GM12878 (cell line): ENCODE measurements around the gene GAL3ST2. TPM values are rescaled to one million over a fixed set of nuclear protein-coding genes. Genes with fewer than 3 reads are reported as not detected.
A peak's percentile ranks its signal among the peaks of the same experiment; 100 is the strongest.

ENCODE experiments used
- BACH1 ChIP-seq: fragments of 450-650 bp; IDR thresholded peaks from 2 replicates; pipeline ENCODE4 v1.6.1; 2017; ENCODE audit warnings: mild to moderate bottlenecking, borderline replicate concordance
- CEBPB ChIP-seq, 2 experiments: fragments of 150-350 bp in 1 of 2; IDR thresholded peaks; 2 replicates each; pipeline ENCODE4 v1.6.1; 2012 to 2014; ENCODE audit warnings: low read depth in 2 of 2, low read length in 2 of 2, borderline replicate concordance in 1 of 2, inconsistent platforms in 1 of 2
- CHD4 ChIP-seq: fragments of 200-600 bp; sonication (generic); IDR thresholded peaks from 2 replicates; pipeline ENCODE4 v1.6.1; 2016; ENCODE audit warnings: mild to moderate bottlenecking
- EZH2 ChIP-seq: IDR thresholded peaks from 2 replicates; pipeline ENCODE4 v1.6.1; 2012; ENCODE audit warnings: low read depth, mild to moderate bottlenecking, control low read depth, inconsistent platforms, low read length, borderline replicate concordance; ENCODE audit not compliant: control insufficient read depth
- HDAC6 ChIP-seq: fragments of 200-600 bp; sonication (generic); IDR thresholded peaks from one replicate; pipeline ENCODE4 v1.8.0; 2017; ENCODE audit warnings: antibody characterized with exemption; ENCODE audit not compliant: unreplicated experiment
- NBN ChIP-seq: fragments of 450-650 bp; IDR thresholded peaks from 2 replicates; pipeline ENCODE4 v1.6.1; 2016
- NR2C1 ChIP-seq: fragments of 450-650 bp; IDR thresholded peaks from 2 replicates; pipeline ENCODE4 v1.6.1; 2017; ENCODE audit warnings: antibody characterized with exemption, mild to moderate bottlenecking, moderate library complexity
- SIN3A ChIP-seq: IDR thresholded peaks from 2 replicates; pipeline ENCODE4 v1.6.1; 2012; ENCODE audit warnings: low read depth, low read length, improper control_type of control experiment
- SMAD1 ChIP-seq: fragments of 450-650 bp; IDR thresholded peaks from 2 replicates; pipeline ENCODE4 v1.6.1; 2018; ENCODE audit warnings: mild to moderate bottlenecking, low read depth; ENCODE audit not compliant: partially characterized antibody
- STAT1 ChIP-seq: fragments of 450-650 bp; conservative IDR thresholded peaks from 2 replicates; pipeline ENCODE4 v1.6.1; 2014; ENCODE audit warnings: antibody characterized with exemption, mild to moderate bottlenecking
- TAF1 ChIP-seq: IDR thresholded peaks from 2 replicates; pipeline ENCODE4 v1.6.1; 2011; ENCODE audit warnings: mild to moderate bottlenecking, low read depth, low read length, borderline replicate concordance
- TCF3 ChIP-seq: IDR thresholded peaks from 2 replicates; pipeline ENCODE4 v1.6.1; 2012; ENCODE audit warnings: low read depth, mild to moderate bottlenecking, low read length, borderline replicate concordance; ENCODE audit not compliant: insufficient read depth
- ZNF207 ChIP-seq: fragments of 450-650 bp; IDR thresholded peaks from 2 replicates; pipeline ENCODE4 v1.6.1; 2014; ENCODE audit warnings: antibody characterized with exemption, mild to moderate bottlenecking, borderline replicate concordance
- ZNF217 ChIP-seq: fragments of 450-650 bp; IDR thresholded peaks from 2 replicates; pipeline ENCODE4 v1.6.1; 2017; ENCODE audit warnings: antibody characterized with exemption, mild to moderate bottlenecking
- polyA plus RNA-seq, 11 experiments: library from polyadenylated mRNA; depleted of rRNA in 4 of 11; unstranded in 6 of 11; stranded (reverse) in 5 of 11; fragments of >200 nt; fragmentation: Nextera tagmentation in 4 of 11; fragmentation: Illumina TruSeq in 1 of 11; extraction: Ambion mirVana in 4 of 11; extraction: Trizol in 1 of 11; gene quantifications; 1 replicate in 1 of 11; 2 replicates in 10 of 11; pipeline versions ENCODE4 v1.2.1 to v1.2.3, GENCODE V29; 2011 to 2016; ENCODE audit warnings: inconsistent platforms in 2 of 11, missing spikeins in 2 of 11, low read depth in 1 of 11
- total RNA-seq, 4 experiments: library from RNA; depleted of rRNA in 3 of 4; stranded (reverse); fragments of >200 nt in 3 of 4; fragmentation: Illumina TruSeq in 1 of 4; extraction: Trizol in 1 of 4; gene quantifications; 2 replicates each; pipeline versions ENCODE4 v1.2.1 to v1.2.3, GENCODE V29; 2013 to 2021
- TF ChIP-seq, protein P1 (sequence below): fragments of 450-650 bp; IDR thresholded peaks from 2 replicates; pipeline ENCODE4 v1.6.1; 2017; ENCODE audit warnings: borderline replicate concordance
- TF ChIP-seq, protein P2 (sequence below): fragments of 450-650 bp; IDR thresholded peaks from 2 replicates; pipeline ENCODE4 v1.6.1; 2016; ENCODE audit warnings: mild to moderate bottlenecking, moderate library complexity, borderline replicate concordance
- TF ChIP-seq, protein P3 (sequence below): fragments of 450-650 bp; IDR thresholded peaks from 2 replicates; pipeline ENCODE4 v1.6.1; 2017; ENCODE audit warnings: low read depth, mild to moderate bottlenecking, moderate library complexity
- TF ChIP-seq, protein P4 (sequence below): fragments of 450-650 bp; IDR thresholded peaks from 2 replicates; pipeline ENCODE4 v1.6.1; 2017; ENCODE audit warnings: mild to moderate bottlenecking, moderate library complexity

The GAL3ST2 gene
- total and polyA plus RNA-seq, 10 of the 15 experiments (the other 5 are each of a cell fraction or from before 2014, with no cell fraction given) = 0.09 to 0.36 (median 0.11) TPM; not detected in 7

DNA sequence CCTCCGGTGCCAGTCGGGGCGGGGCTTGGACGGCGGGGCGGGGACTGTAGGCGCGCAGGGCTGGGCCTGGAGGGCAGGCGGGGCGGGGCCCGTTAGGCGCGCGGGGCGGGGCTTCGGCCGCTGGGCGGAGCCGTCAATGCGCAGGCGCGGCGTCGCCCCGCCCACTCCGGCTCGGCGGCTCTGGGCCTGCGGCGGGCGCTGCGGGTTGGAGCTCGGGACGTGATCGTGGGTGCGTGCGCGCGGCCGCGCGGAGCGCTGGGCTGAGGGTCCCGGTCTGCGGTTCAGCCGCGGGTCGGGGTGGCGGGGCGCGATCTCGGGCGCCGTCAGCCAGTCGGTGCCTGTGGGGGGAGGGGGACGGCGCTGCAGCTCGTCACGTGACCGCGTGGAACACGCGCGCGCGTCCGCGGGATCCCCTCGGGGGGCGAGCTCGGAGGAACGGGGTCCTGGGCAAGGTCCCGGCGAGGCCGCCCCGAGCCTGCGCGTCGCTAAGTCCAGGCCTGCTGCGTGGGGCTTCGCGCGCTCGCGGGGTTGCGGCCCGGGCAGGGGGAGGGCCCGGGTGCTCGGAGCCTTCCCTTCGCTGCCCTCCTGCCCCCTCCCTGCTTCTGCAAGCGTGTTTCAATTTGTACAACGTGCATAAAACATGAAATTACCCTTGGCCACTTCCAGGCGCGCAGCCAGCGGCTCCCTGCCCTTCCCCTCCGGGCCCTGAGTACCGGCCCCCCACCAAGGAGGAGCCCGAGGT, 42.0 kb upstream of the GAL3ST2 start, which contains the start of gene D2HGDH (continued):
- TF ChIP-seq NR2C1 (no peak), ZNF217 (peak; percentile 74; the same call in 1 of the 2 replicates), STAT1 (no peak), TCF3 (no peak), HDAC6 (no peak), BACH1 (peak; percentile 99), TAF1 (no peak), SMAD1 (no peak), CEBPB (IDR thresholded peaks at IDR 0.05; ENCODE audit: borderline replicate concordance in 1 of 2, low read depth in 2 of 2, low read length in 2 of 2) (no peak), NBN (no peak), CHD4 (no peak), ZNF207 (peak; percentile 31; the same call in 1 of the 2 replicates), SIN3A (peak; percentile 43; the same call in 1 of the 2 replicates), EZH2 (no peak)
- TF ChIP-seq, protein P1, sequence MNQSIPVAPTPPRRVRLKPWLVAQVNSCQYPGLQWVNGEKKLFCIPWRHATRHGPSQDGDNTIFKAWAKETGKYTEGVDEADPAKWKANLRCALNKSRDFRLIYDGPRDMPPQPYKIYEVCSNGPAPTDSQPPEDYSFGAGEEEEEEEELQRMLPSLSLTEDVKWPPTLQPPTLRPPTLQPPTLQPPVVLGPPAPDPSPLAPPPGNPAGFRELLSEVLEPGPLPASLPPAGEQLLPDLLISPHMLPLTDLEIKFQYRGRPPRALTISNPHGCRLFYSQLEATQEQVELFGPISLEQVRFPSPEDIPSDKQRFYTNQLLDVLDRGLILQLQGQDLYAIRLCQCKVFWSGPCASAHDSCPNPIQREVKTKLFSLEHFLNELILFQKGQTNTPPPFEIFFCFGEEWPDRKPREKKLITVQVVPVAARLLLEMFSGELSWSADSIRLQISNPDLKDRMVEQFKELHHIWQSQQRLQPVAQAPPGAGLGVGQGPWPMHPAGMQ = no peak
- TF ChIP-seq, protein P2, sequence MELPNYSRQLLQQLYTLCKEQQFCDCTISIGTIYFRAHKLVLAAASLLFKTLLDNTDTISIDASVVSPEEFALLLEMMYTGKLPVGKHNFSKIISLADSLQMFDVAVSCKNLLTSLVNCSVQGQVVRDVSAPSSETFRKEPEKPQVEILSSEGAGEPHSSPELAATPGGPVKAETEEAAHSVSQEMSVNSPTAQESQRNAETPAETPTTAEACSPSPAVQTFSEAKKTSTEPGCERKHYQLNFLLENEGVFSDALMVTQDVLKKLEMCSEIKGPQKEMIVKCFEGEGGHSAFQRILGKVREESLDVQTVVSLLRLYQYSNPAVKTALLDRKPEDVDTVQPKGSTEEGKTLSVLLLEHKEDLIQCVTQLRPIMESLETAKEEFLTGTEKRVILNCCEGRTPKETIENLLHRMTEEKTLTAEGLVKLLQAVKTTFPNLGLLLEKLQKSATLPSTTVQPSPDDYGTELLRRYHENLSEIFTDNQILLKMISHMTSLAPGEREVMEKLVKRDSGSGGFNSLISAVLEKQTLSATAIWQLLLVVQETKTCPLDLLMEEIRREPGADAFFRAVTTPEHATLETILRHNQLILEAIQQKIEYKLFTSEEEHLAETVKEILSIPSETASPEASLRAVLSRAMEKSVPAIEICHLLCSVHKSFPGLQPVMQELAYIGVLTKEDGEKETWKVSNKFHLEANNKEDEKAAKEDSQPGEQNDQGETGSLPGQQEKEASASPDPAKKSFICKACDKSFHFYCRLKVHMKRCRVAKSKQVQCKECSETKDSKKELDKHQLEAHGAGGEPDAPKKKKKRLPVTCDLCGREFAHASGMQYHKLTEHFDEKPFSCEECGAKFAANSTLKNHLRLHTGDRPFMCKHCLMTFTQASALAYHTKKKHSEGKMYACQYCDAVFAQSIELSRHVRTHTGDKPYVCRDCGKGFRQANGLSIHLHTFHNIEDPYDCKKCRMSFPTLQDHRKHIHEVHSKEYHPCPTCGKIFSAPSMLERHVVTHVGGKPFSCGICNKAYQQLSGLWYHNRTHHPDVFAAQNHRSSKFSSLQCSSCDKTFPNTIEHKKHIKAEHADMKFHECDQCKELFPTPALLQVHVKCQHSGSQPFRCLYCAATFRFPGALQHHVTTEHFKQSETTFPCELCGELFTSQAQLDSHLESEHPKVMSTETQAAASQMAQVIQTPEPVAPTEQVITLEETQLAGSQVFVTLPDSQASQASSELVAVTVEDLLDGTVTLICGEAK = no peak
- TF ChIP-seq, protein P3, sequence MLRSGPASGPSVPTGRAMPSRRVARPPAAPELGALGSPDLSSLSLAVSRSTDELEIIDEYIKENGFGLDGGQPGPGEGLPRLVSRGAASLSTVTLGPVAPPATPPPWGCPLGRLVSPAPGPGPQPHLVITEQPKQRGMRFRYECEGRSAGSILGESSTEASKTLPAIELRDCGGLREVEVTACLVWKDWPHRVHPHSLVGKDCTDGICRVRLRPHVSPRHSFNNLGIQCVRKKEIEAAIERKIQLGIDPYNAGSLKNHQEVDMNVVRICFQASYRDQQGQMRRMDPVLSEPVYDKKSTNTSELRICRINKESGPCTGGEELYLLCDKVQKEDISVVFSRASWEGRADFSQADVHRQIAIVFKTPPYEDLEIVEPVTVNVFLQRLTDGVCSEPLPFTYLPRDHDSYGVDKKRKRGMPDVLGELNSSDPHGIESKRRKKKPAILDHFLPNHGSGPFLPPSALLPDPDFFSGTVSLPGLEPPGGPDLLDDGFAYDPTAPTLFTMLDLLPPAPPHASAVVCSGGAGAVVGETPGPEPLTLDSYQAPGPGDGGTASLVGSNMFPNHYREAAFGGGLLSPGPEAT = no peak
- TF ChIP-seq, protein P4, sequence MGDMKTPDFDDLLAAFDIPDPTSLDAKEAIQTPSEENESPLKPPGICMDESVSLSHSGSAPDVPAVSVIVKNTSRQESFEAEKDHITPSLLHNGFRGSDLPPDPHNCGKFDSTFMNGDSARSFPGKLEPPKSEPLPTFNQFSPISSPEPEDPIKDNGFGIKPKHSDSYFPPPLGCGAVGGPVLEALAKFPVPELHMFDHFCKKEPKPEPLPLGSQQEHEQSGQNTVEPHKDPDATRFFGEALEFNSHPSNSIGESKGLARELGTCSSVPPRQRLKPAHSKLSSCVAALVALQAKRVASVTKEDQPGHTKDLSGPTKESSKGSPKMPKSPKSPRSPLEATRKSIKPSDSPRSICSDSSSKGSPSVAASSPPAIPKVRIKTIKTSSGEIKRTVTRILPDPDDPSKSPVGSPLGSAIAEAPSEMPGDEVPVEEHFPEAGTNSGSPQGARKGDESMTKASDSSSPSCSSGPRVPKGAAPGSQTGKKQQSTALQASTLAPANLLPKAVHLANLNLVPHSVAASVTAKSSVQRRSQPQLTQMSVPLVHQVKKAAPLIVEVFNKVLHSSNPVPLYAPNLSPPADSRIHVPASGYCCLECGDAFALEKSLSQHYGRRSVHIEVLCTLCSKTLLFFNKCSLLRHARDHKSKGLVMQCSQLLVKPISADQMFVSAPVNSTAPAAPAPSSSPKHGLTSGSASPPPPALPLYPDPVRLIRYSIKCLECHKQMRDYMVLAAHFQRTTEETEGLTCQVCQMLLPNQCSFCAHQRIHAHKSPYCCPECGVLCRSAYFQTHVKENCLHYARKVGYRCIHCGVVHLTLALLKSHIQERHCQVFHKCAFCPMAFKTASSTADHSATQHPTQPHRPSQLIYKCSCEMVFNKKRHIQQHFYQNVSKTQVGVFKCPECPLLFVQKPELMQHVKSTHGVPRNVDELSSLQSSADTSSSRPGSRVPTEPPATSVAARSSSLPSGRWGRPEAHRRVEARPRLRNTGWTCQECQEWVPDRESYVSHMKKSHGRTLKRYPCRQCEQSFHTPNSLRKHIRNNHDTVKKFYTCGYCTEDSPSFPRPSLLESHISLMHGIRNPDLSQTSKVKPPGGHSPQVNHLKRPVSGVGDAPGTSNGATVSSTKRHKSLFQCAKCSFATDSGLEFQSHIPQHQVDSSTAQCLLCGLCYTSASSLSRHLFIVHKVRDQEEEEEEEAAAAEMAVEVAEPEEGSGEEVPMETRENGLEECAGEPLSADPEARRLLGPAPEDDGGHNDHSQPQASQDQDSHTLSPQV = no peak
